Gastrocnemius medialis (tissue), 4 donors: ENCODE results near the gene VPREB3.

Source experiments
- CTCF ChIP-seq, 5 experiments: fragments of 450-650 bp in 3 of 5; fragments of 200-600 bp in 2 of 5; sonication (generic) in 2 of 5; IDR thresholded peaks in 4 of 5; conservative IDR thresholded peaks in 1 of 5; 1 replicate in 4 of 5; 2 replicates in 1 of 5; pipeline ENCODE4 v1.5.1; 2016 to 2019; ENCODE audit warnings: antibody characterized with exemption in 5 of 5, mild to moderate bottlenecking in 3 of 5, moderate library complexity in 3 of 5
- POLR2A ChIP-seq, 2 donors: fragments of 450-650 bp; IDR thresholded peaks; one replicate each; pipeline ENCODE4 v1.6.1; 2017; ENCODE audit warnings: antibody characterized with exemption in 2 of 2, mild to moderate bottlenecking in 2 of 2, moderate library complexity in 2 of 2

- TF ChIP-seq CTCF (IDR thresholded peaks at IDR 0.05 in 4 of 5, conservative IDR thresholded peaks at IDR 0.05 in 1 of 5) = no peak
- no peak for TF ChIP-seq POLR2A (IDR thresholded peaks at IDR 0.05)
These were observed 47.7 kb upstream of the VPREB3 start for GRCh38 chr22:23801886-23802377.
